Naive thymus-derived CD4-positive, alpha-beta T cell (primary cell): ENCODE results near the gene ZNF473. TPM values are rescaled to one million over a fixed set of nuclear protein-coding genes. Genes with fewer than 3 reads are reported as not detected.
"Not testable (repeated sequence)": the region's sequence is repeated elsewhere in the genome, so short reads cannot be mapped to it uniquely, and the experiment has no call there.

Source experiments
- ATAC-seq: fragments of 150-1000 bp; cut with Tn5 transposase; 2 replicates; pipeline ENCODE4 v1.10.0; 2021; ENCODE audit warnings: mild to moderate bottlenecking, moderate library complexity
- CTCF ChIA-PET: fragments of 350-600 bp; sonication (Branson Sonifier 250); formaldehyde crosslinking; loops from one replicate; lab custom pipeline; 2021; ENCODE audit warnings: antibody characterized with exemption; lab: Charles Lee
- POLR2A ChIA-PET: fragments of 350-600 bp; sonication (Branson Sonifier 250); formaldehyde crosslinking; loops from one replicate; lab custom pipeline; 2021; ENCODE audit warnings: antibody characterized with exemption, inconsistent platforms; lab: Charles Lee
- DNase-seq, 9 donors: peaks; one replicate each; pipeline versions ENCODE4 v3.0.0 to v3.0.0-alpha.2; 2020 to 2022; ENCODE audit warnings: mixed read lengths in 1 of 9
- H3K27ac ChIP-seq: one replicate; pipeline ENCODE4 v1.7.0; 2013; ENCODE audit warnings: mild to moderate bottlenecking, low read depth, low read length, moderate library complexity
- H3K27me3 ChIP-seq, 2 donors: one replicate each; pipeline ENCODE4 v1.7.0; 2013; ENCODE audit warnings: low read length in 2 of 2, mild to moderate bottlenecking in 2 of 2, moderate library complexity in 2 of 2; ENCODE audit not compliant: control insufficient read depth in 2 of 2, insufficient read depth in 2 of 2
- H3K36me3 ChIP-seq, 3 experiments: 1 replicate in 2 of 3; 2 replicates in 1 of 3; pipeline ENCODE4 v1.7.0; 2013; ENCODE audit warnings: low read length in 3 of 3, mild to moderate bottlenecking in 3 of 3, moderate library complexity in 1 of 3; ENCODE audit not compliant: insufficient read depth in 3 of 3, control insufficient read depth in 2 of 3
- H3K4me1 ChIP-seq, 2 donors: one replicate each; pipeline ENCODE4 v1.7.0; 2013; ENCODE audit warnings: low read length in 2 of 2, mild to moderate bottlenecking in 2 of 2, moderate library complexity in 1 of 2; ENCODE audit not compliant: control insufficient read depth in 2 of 2, insufficient read depth in 2 of 2
- H3K4me3 ChIP-seq: 2 replicates; pipeline ENCODE4 v1.7.0; 2013; ENCODE audit warnings: mild to moderate bottlenecking, low read length
- H3K9me3 ChIP-seq, 3 experiments: 1 replicate in 2 of 3; 2 replicates in 1 of 3; pipeline ENCODE4 v1.7.0; 2013; ENCODE audit warnings: low read length in 3 of 3; ENCODE audit not compliant: control insufficient read depth in 2 of 3
- H3K27ac Mint-ChIP-seq, 9 donors: one replicate each; pipeline ENCODE4 v1.8.0; 2020 to 2022; ENCODE audit warnings: mixed read lengths in 9 of 9, mild to moderate bottlenecking in 8 of 9, moderate library complexity in 5 of 9, inconsistent platforms in 2 of 9
- H3K27me3 Mint-ChIP-seq, 5 donors: one replicate each; pipeline ENCODE4 v1.8.0; 2021 to 2022; ENCODE audit warnings: mixed read lengths in 5 of 5, mild to moderate bottlenecking in 1 of 5
- H3K36me3 Mint-ChIP-seq, 5 donors: one replicate each; pipeline ENCODE4 v1.8.0; 2020 to 2022; ENCODE audit warnings: mixed read lengths in 5 of 5, mild to moderate bottlenecking in 3 of 5, inconsistent platforms in 1 of 5
- H3K4me1 Mint-ChIP-seq, 7 donors: one replicate each; pipeline ENCODE4 v1.8.0; 2020 to 2022; ENCODE audit warnings: mixed read lengths in 7 of 7, mild to moderate bottlenecking in 3 of 7, inconsistent platforms in 1 of 7
- H3K4me3 Mint-ChIP-seq, 10 donors: one replicate each; pipeline ENCODE4 v1.8.0; 2020 to 2022; ENCODE audit warnings: mild to moderate bottlenecking in 10 of 10, mixed read lengths in 10 of 10, moderate library complexity in 6 of 10, inconsistent platforms in 2 of 10
- H3K9me3 Mint-ChIP-seq, 11 donors: one replicate each; pipeline ENCODE4 v1.8.0; 2020 to 2022; ENCODE audit warnings: mixed read lengths in 11 of 11, mild to moderate bottlenecking in 4 of 11, inconsistent platforms in 1 of 11, moderate library complexity in 1 of 11
- intact Hi-C, 2 donors: fragments of 100-400 bp; cut with micrococcal nuclease; formaldehyde crosslinking; loops; one replicate each; pipeline ENCODE4 v1.15.1; 2023
- polyA plus RNA-seq, 2 donors: library from polyadenylated mRNA; unstranded; fragments of 300-500 nt; fragmentation: Illumina TruSeq; gene quantifications; one replicate each; pipeline ENCODE4 v1.2.3, GENCODE V29; 2021
- total RNA-seq, 6 experiments: library from RNA in 5 of 6; stranded (reverse) in 5 of 6; gene quantifications; 1 replicate in 5 of 6; 2 replicates in 1 of 6; pipeline ENCODE4 v1.2.3 and lab custom pipeline; 2021 to 2026

ZNF473 gene
- total and polyA plus RNA-seq, 7 experiments from 2014 or later = 2.8 to 13.9 (median 8.3) TPM

- DNase-seq (no peak), ATAC-seq (no peak)
- peaks cover 28 to 71% (median 46%) of the 10 kb centered on the region in 5 donors for H3K36me3 Mint-ChIP-seq
- ChIA-PET CTCF (interaction anchor here (1.4 kb wide), 1 partner anchor 10 kb away, joined by 7 read pairs; no protein-coding TSS in a partner anchor), POLR2A (no interaction called here)
- H3K27me3 ChIP-seq = no peaks in the 10 kb centered on the region
- H3K9me3 ChIP-seq = peaks cover 4 to 27% (median 23%) of the 10 kb centered on the region in 3 experiments
- no peak overlapping the region for H3K4me3 ChIP-seq
- peaks cover 0 to 6% (median 0%) of the 10 kb centered on the region in 5 donors for H3K27me3 Mint-ChIP-seq
- intact Hi-C loops = no loop called here
- no peak overlapping the region for H3K27ac ChIP-seq
- peaks cover 12 to 22% (median 14%) of the 10 kb centered on the region in 7 donors for H3K4me1 Mint-ChIP-seq
- no peak overlapping the region for H3K4me3 Mint-ChIP-seq
- H3K36me3 ChIP-seq = peaks cover 13 to 39% (median 19%) of the 10 kb centered on the region in 3 experiments
- H3K4me1 ChIP-seq = peaks cover 0 to 13% of the 10 kb centered on the region in 2 donors
- peaks cover 13 to 50% (median 26%) of the 10 kb centered on the region in 11 donors for H3K9me3 Mint-ChIP-seq
- H3K27ac Mint-ChIP-seq = peak overlapping the region in 2 of 9 donors; percentile 14 to 38
Measured at GRCh38 chr19:50047671-50048070, 21.9 kb downstream of the ZNF473 start.

DNA sequence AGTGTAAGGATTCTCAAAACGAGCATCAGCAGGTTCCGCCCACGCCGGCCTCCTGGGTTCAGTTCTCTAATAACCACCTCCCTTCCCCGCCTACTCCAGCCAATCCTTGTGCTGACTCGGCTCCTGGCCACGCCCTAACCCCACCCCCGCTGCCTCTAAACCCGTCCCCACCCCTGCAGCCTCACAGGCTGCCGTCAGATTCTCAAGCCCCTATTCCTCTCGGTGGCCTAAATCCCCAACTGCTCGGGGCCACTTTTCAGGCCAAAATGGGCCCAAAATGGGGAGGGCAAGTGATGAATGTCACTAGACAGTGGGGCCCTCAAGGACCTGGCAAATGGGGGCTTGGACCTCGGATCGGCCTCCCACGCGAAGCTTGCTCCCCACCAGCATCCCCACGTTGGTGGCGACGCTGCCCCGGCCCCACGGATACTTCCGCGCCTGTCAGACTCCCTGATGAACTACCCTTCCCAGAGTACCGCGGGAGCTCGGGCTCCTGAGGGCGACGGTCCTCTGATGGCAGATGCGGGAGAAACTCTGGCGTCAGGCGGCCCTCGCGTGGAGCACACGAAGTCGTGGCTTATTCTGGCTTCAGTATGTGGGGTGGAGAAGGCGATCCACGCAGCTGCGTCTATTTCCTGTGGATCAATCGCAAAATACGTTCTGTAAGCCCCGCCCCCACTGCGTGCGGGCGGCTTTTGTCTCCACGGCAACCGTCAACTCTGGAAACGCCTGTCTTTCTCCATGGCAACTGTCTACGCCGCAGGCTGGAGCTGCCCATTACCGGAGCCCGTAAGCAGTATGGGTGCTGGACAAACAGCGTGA lies 24.8 kb downstream of the ZNF473 start:
- Histone ChIP-seq H3K4me3 (peak overlapping the region; percentile 85), H3K4me1 (peaks cover 0 to 13% of the 10 kb centered on the region in 2 donors), H3K36me3 (peaks cover 0 to 12% (median 6%) of the 10 kb centered on the region in 3 experiments), H3K27me3 (no peaks in the 10 kb centered on the region), H3K9me3 (peaks cover 0 to 5% (median 5%) of the 10 kb centered on the region in 3 experiments), H3K27ac (peak overlapping the region; percentile 85)
- Mint-ChIP-seq H3K9me3 (peaks cover 0 to 28% (median 4%) of the 10 kb centered on the region in 11 donors), H3K27ac (peak overlapping the region; percentile 73 to 97 (median 89)), H3K4me3 (peak overlapping the region; percentile 78 to 99 (median 90)), H3K4me1 (peaks cover 5 to 20% (median 14%) of the 10 kb centered on the region in 7 donors), H3K36me3 (peaks cover 4 to 42% (median 19%) of the 10 kb centered on the region in 5 donors), H3K27me3 (peaks cover 0 to 6% (median 0%) of the 10 kb centered on the region in 5 donors)
- ATAC-seq (peak; percentile 90), DNase-seq (peak; percentile 58 to 86 (median 79))
- intact Hi-C loops = loop anchor here (1.0 to 2.0 kb wide), 4 partner anchors 25 to 121 kb away; partner anchors contain the start of genes VRK3 (in 2 of the 2), ATF5 (in 1 of the 2) and NUP62 (in 1 of the 2)
- ChIA-PET CTCF (no interaction called here), POLR2A (interaction anchor here (1.5 kb wide), 1 partner anchor 25 kb away, joined by 4 read pairs; the partner anchor contains the start of genes VRK3 and ZNF473)

DNA sequence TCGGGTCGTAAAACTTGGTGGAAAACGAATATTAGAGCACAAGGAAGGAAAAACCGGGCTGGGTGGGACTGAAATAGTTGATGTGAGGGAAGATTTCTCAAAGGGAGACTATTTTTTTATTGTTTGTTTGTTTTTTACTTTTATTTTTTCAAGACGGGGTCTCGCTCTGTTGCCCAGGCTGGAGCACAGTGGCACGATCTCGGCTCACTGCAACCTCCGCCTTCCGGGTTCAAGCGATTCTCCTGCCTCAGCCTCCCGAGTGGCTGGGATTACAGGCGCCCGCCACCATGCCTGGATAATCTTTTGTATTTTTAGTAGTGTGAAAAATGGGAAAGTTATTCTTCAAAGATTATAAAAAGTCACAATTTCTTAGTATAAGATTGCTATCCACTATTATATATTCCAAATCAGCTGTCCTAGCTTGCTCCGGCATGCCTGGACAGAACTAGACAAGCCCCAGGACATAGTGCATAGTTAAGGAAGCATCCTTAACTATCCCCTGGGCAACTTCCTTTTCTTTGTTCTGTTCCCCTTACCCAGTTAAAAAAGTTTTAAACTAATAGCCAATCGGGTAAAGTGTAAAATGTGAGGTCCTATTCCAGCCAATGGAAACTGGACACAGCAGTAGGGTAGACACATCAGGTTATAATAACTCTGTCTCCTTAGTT lies 25.6 kb downstream of the ZNF473 start:
- peaks cover 0 to 35% (median 13%) of the 10 kb centered on the region in 5 donors for H3K36me3 Mint-ChIP-seq
- Histone ChIP-seq H3K27ac (peak overlapping the region; percentile 85), H3K4me3 (peak overlapping the region; percentile 85), H3K4me1 (peaks cover 0 to 13% of the 10 kb centered on the region in 2 donors)
- H3K27me3 ChIP-seq, CTCF ChIA-PET, H3K27me3 Mint-ChIP-seq, DNase-seq, H3K9me3 ChIP-seq, POLR2A ChIA-PET, H3K36me3 ChIP-seq, ATAC-seq: not testable (repeated sequence)
- peak overlapping the region; percentile 78 to 99 (median 90) for H3K4me3 Mint-ChIP-seq
- intact Hi-C loops = loop anchor here (1.0 to 2.0 kb wide), 2 partner anchors 27 to 122 kb away; partner anchors contain the start of genes ATF5 (in 1 of the 2), NUP62 (in 1 of the 2) and VRK3 (in 1 of the 2)
- H3K4me1 Mint-ChIP-seq = peaks cover 5 to 20% (median 14%) of the 10 kb centered on the region in 7 donors
- H3K27ac Mint-ChIP-seq = peak overlapping the region; percentile 73 to 97 (median 89)
- H3K9me3 Mint-ChIP-seq = peaks cover 0 to 27% (median 1%) of the 10 kb centered on the region in 11 donors

DNA sequence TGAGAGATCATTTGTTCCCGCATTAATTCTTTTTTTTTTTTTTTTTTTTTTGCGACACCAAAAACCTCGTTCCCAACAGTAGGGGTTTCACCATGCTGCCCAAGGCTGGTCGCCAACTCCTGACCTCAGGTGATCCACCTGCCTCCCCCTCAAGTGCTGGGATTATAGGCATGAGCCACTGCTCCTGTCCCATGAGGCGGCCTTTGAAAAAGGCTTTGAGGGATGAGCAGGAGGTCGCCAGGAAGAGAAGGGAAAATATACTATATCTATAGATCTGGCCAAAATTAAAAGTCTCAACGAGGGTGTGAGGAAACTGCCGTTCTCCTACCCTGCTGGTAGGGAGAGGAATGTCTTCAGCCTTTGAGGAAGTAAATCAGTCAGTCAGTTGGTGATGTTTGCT lies 26.2 kb downstream of the ZNF473 start:
- Histone ChIP-seq H3K27ac (no peak overlapping the region), H3K4me3 (no peak overlapping the region), H3K27me3 (no peaks in the 10 kb centered on the region), H3K4me1 (peaks cover 0 to 13% of the 10 kb centered on the region in 2 donors), H3K36me3 (no peaks in the 10 kb centered on the region), H3K9me3 (no peaks in the 10 kb centered on the region)
- intact Hi-C loops = loop anchor here (1.0 to 2.0 kb wide), 2 partner anchors 27 to 123 kb away; partner anchors contain the start of genes ATF5 (in 1 of the 2), NUP62 (in 1 of the 2) and VRK3 (in 1 of the 2)
- ChIA-PET CTCF (no interaction called here), POLR2A (no interaction called here)
- Mint-ChIP-seq H3K27me3 (peaks cover 0 to 6% (median 0%) of the 10 kb centered on the region in 5 donors), H3K4me1 (peaks cover 5 to 20% (median 14%) of the 10 kb centered on the region in 7 donors), H3K4me3 (peak overlapping the region in 5 of 10 donors; percentile 1 to 99 (median 14)), H3K36me3 (peaks cover 0 to 29% (median 13%) of the 10 kb centered on the region in 5 donors), H3K27ac (peak overlapping the region in 4 of 9 donors; percentile 15 to 79 (median 46)), H3K9me3 (peaks cover 0 to 22% (median 0%) of the 10 kb centered on the region in 11 donors)
- DNase-seq (no peak), ATAC-seq (no peak)

DNA sequence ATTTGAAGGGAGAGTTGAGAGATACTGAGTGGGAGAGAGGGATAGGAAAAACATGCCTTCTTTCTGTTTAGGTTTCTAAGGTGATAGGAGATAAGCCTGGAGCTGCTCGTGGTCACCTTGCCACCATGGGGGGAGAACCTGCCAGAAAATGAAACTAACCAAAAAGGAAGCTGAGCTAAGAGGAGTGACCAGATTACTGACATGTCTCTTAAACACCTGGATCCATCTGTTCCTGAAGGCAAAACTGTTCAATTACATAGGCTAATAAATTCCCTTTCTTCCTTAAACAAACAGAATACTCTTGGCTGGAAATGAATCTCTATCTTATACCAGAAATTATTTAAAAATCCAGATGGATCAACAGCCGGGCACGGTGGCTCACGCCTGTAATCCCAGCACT lies 27.3 kb downstream of the ZNF473 start:
- Histone ChIP-seq H3K4me1 (peaks cover 0 to 13% of the 10 kb centered on the region in 2 donors), H3K4me3 (no peak overlapping the region), H3K27me3 (no peaks in the 10 kb centered on the region), H3K36me3 (no peaks in the 10 kb centered on the region), H3K9me3 (peaks cover 0 to 2% (median 1%) of the 10 kb centered on the region in 3 experiments), H3K27ac (no peak overlapping the region)
- Mint-ChIP-seq H3K27me3 (peaks cover 0 to 6% (median 0%) of the 10 kb centered on the region in 5 donors), H3K4me3 (no peak overlapping the region), H3K9me3 (peaks cover 0 to 19% (median 1%) of the 10 kb centered on the region in 11 donors), H3K4me1 (peaks cover 5 to 20% (median 14%) of the 10 kb centered on the region in 7 donors), H3K27ac (no peak overlapping the region), H3K36me3 (peaks cover 0 to 17% (median 4%) of the 10 kb centered on the region in 5 donors)
- CTCF ChIA-PET = no interaction called here
- DNase-seq (no peak), ATAC-seq (no peak)
- POLR2A ChIA-PET = no interaction called here
- intact Hi-C loops = no loop called here

GRCh38 chr19:50058425-50058824 lies 32.6 kb downstream of the ZNF473 start:
- Histone ChIP-seq H3K9me3 (peaks cover 0 to 27% (median 14%) of the 10 kb centered on the region in 3 experiments), H3K27ac (no peak overlapping the region), H3K4me3 (no peak overlapping the region), H3K4me1 (no peaks in the 10 kb centered on the region), H3K36me3 (no peaks in the 10 kb centered on the region), H3K27me3 (no peaks in the 10 kb centered on the region)
- ChIA-PET POLR2A (no interaction called here), CTCF (interaction anchor here (1.8 kb wide), 1 partner anchor 11 kb away, joined by 7 read pairs; no protein-coding TSS in a partner anchor)
- Mint-ChIP-seq H3K27ac (no peak overlapping the region), H3K4me3 (no peak overlapping the region), H3K4me1 (no peaks in the 10 kb centered on the region), H3K9me3 (peaks cover 0 to 43% (median 25%) of the 10 kb centered on the region in 11 donors), H3K36me3 (peaks cover 0 to 9% (median 0%) of the 10 kb centered on the region in 5 donors), H3K27me3 (peaks cover 0 to 7% (median 0%) of the 10 kb centered on the region in 5 donors)
- ATAC-seq = no peak
- no peak for DNase-seq
- intact Hi-C loops = no loop called here
